Hematopoietic multipotent progenitor cell (in vitro differentiated cells): ENCODE results near the gene A1CF. TPM values are rescaled to one million over a fixed set of nuclear protein-coding genes. Genes with fewer than 3 reads are reported as not detected.

Source experiments
- DNase-seq, 3 donors: peaks; one replicate each; pipeline ENCODE4 v3.0.0-alpha.2; 2011 to 2015; ENCODE audit warnings: low read depth in 2 of 3, low spot score in 2 of 3
- total RNA-seq: library from RNA; depleted of rRNA; stranded (reverse); fragments of >200 nt; gene quantifications from one replicate; pipeline ENCODE4 v1.2.3, GENCODE V29; 2012

A1CF gene
- total RNA-seq, 1 donor: not detected

DNA sequence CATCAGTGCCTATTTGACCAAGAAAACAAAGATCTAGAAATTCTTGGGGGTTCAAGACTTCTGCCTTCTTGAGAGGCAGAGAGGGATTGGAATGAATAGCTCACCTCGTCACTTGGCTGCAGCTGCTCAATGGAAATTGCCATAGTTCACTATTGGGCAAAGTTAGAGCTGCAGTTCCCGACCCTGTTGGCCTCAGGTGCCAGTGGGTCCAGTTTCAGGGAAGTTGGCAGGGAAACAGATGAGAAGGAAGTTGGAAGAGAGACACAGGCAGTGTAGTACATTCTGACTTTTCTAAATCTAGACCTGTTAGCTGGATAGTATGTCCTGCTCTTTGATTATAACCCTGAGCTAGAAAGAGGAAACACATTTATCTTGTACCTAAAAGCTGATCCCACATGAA, 19.1 kb downstream of the A1CF start:
- DNase-seq: no peak

DNA sequence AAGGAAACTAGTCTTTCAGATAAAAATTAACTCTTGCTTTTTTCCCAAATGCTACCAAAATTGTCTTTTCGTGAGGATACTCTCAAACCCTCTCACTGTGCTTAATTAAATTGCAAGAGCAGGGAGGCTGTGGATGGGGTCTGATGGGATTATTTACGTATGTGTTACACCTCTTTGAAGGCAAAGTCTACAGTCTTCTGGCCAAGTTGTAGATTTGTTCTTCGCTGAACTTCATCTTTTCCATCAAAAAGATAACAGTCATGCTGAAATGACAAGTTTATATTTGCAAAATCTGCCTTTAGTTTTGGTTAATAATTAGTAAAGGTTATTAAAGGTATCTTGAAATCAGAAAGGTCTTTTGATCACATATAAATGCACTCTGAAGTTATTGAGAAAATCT, 22.7 kb downstream of the A1CF start:
- no peak for DNase-seq

DNA sequence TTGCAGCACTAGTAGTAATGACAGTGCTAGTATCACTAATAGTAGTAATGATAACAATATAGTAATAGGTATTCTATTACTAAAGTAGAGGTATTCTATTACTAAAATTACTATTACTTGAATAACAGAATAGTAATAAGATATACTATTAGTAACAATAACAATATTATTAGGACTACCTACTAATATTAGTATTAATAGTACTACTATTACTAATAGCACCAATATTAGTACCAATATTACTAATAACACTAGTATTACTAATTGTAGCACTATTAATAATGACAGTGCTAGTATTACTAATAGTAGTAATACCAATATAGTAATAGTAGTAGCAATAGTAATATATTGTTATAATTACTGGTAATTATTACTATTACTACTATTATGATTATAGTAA, 24.1 kb downstream of the A1CF start:
- no peak for DNase-seq

DNA sequence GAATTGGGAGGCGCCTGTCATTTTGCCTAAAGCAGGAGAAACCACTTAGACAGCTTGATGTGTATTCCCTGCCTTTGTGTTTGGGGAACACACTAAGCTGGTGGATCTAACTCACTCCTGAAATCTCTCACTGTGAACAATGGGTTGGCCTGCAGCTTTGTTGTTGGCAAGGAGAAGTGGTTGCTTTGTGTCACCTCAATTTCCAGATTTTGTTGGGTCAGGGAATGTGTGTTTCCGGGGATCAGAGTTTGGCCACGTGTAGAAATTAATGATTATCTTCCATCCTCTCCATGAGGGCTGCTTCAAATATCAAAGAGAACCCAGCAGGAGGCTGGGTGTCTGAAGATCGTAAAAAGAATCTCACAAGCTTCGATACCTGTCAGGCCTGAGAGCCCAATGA, 27.8 kb downstream of the A1CF start:
- no peak for DNase-seq

DNA sequence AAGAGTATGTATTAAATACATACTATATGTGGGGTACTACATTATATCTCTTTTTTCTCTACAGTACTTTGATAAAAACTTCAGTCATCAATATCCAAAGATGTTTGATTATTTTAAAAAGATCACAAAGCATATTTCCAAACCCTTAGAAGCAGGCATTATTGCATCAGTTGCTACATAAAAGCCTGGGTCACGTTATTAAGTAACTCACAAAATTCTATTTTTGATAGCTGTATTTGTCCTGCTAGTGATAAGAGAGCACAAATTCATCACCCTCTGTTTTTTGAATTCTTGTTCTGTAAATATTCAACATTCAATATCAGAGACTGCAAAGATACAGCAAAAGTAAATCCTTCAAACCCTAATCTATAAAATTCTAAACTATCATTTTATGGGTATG, 30.0 kb downstream of the A1CF start:
- no peak for DNase-seq

DNA sequence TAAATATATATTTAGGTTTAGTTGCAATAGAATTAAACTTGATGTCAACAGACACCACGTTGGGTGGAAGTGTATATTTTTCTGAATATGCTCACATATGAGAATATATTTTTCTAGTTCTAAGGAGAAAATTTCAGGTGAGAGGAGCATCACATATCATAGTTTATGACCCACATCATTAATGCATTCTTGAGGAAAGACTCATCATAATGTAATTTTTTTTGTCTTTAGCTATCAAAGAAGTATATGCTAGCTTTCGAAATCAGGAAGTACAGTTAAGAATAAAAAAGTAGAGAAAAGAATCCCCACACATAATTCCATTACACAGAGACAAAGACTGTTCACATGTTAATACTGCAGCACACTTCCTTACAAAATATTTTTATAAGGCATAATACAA, 30.4 kb downstream of the A1CF start:
- DNase-seq: no peak

DNA sequence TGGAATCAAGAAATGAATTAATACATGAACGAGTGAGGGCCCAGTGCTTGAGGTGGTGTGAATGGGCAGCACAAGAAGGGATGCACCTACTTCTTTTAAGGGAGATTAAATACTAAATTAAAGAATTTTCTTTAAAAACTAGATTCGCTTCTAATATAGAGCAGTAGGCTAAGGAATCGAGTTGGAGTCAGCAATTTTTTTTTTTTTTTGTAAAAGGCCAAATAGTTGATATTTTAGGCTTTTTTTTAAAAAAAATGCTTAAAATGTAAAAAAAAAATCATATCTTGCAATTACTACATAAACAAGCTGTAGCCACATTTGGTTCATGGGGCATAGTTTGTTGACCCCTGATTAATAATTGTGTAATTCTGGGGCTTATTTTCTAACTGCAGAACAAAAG, 31.9 kb downstream of the A1CF start:
- no peak for DNase-seq

DNA sequence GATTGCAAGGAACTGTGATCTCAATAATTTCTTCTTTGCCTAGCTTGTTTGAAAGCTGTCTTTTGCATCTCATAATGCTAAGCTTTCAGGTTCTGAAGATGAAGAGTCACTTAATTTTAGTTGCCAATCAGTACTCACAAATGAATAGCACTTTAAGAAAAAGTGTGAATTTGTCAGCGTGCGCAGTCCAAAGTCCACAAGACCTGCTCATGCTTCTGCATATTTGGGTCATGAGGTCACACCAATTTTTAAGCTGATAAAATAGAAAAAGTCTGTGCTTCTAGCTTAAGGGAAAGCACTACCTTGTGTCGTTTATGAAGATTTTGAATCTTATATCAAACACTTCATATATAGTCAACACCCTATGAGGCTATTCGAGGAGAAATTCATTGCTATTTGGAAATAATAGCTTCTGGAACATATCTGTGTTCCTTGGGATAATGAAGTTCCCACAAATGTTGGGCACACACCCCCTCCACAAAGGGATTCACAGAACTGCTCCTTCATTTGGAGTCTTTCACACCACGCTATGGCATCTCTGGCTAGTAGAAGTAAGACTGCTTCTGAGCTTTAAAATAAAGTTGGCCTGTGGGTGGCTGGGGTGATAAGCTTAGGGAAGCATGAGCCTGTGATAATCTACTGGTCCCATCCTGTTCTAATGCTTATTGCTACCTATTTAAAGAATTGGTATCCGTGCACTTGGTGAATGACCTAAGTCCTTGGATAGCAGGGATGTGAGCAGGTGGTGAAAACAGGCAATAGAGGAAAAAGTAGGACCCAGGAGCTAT, 33.3 kb downstream of the A1CF start:
- DNase-seq: no peak

DNA sequence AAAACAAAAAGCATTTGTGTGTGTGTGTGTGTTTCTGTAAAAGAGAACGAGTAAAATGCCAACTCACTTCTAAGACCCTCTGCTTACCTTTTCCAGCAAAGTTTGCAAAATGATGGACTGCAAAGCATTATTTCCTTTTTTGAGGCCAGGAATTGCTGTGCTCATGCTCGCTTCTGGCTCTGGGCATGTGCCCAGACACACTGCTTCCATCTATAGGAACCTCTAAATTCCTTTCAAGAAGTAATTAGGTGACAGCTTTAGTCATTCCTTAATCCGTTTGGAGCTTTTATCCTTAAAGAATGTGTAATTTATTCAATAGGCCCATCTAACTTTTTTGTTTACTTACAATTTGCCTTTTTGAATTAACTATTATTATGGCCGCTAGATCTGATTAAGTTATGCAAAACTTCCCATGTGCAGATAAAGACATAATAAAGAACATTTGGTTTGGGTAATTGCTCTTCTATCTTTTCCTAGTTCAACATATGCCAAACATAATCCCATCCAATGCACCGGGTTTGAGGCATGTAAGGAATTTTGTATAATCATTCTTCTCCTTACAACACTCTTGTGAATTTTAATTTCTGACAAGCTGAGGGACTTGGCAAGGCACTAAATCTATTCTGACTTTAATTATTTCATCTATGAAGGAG, 34.7 kb downstream of the A1CF start:
- no peak for DNase-seq

DNA sequence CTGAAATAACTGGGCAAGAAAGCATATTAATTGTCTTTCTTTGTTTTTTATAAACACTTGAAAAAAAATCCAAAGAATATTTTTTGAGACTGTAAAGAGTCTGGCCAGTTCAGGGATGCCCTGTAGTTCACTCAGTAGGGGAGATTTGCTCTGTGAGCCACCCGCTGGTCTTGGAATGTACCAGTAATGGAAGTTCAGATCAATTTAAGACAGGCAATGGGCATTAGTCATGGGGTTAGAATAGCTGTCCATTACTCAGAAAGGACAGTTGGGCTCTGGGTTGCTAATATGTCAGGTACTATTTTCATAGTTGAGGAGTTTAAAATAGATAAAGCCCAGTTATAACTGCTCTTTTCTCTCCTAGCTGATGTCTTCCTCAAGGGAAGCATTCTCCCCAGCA, 38.7 kb downstream of the A1CF start:
- no peak for DNase-seq

DNA sequence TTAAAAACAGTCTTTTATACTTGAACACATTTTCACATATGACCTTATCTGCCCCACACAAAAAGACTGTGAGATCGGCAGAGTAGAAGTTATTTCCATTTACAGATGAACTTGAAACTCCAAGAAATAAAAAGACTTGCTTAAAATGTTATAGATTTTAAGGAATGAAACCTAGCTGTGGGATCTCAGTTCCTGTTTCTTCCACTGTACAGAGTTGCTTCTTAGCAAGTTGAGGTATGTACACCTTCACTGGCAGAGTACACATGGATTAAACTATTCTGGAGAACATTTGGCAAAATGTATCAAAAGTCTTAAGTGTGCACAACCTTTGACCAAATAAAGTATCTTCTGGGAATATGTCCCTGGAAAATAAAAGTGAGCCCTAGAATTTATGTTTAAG, 48.3 kb downstream of the A1CF start:
- DNase-seq: no peak

DNA sequence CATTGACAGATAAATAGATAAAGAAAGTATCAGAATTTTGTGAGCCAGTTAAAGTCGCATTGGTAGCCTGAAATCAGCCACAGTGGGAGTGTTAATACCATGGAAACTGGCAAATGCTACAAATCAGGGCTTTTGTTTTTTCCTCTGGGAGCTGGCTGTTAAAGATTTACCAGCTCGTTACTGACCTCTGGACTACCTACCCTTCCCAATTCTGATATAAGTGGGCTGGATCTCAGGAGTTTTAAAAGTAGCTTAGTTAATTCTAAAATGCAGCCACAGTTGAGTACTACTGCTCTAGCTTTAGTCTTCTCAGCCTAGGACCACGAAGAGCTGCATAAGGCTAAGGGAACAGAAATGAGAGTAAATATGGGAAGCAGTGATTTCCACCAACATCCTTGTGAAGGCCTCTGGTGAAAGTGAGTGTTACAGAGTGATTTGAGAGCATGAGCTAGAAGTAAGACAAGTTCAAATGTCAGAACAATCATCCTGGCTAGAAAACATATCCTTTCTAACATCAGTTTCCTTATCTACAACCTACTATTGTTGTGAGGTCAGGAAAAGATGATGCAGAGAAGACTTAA, 53.2 kb downstream of the A1CF start:
- DNase-seq: no peak

DNA sequence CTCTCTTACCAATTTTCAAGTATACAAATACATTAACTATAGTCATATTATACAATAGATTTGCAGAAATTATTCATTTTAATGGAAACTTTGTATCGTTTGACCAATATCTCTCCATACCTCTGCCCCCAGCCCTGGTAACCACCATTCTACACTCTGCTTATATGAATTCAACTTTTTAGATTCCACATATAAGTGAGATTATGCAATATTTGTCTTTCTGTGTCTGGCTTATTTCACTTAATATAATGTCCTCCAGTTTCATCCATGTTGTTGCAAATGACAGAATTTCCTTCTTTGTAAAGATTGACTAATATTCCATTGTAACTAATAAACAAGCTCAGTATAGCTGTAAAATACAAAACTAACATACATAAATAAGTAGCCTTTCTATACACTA, 55.4 kb downstream of the A1CF start:
- no peak for DNase-seq

DNA sequence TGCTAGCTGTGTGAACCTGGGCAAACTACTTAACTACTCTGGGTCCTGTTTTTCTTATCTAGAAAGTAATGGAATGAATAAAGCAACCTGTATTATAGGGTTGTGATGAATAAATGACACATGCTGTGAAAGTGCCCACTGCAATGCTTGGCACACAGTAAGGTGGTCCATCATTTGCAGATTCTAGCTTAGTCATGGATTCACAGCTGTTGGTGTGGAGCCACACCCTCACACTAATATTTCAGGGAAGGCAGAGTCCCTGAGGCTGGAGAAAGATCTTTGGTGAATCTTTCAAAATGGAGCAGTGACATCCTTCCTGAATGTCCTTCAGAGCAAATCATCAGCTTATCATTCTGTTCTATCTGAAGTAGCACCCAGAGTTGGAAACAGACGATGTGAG, 60.6 kb downstream of the A1CF start:
- DNase-seq: no peak

DNA sequence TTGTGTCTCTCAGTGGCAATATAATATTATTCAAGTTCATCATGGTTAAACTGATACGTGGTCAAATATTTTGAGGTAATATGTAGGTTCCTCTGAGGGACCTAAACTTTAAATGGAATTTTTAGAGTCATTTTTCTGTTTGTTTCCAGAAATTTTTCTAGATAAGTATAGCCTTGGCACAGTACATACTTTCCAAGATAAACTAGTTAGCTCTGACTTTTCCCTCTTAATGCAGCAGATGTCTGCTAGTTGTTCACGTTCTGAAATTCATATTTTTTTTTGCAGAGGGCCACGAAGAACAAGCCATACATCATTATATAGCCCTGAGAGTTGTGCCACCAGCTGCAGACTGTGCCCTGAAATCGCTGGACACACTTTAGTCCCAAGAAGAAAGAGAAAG, 61.6 kb downstream of the A1CF start:
- no peak for DNase-seq

DNA sequence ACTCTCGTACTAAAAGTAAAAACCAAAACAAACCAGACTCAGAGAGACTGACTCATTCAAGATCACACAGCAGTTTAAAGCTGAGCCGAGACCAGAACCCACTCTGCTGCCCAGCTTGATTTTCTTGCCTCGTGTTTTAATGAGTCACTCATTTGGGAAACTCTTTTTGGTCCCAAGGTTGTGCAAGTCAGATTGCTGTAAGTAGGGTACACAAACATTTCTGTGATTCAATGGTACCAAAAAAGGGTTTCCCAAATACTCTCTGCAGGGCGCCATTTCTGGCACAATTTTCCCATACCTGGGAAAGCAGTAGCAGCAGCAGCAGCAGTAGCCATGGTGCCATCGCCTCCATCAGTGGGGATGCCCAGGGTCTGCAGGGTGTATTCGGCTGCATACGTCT, 75.8 kb downstream of the A1CF start:
- no peak for DNase-seq

DNA sequence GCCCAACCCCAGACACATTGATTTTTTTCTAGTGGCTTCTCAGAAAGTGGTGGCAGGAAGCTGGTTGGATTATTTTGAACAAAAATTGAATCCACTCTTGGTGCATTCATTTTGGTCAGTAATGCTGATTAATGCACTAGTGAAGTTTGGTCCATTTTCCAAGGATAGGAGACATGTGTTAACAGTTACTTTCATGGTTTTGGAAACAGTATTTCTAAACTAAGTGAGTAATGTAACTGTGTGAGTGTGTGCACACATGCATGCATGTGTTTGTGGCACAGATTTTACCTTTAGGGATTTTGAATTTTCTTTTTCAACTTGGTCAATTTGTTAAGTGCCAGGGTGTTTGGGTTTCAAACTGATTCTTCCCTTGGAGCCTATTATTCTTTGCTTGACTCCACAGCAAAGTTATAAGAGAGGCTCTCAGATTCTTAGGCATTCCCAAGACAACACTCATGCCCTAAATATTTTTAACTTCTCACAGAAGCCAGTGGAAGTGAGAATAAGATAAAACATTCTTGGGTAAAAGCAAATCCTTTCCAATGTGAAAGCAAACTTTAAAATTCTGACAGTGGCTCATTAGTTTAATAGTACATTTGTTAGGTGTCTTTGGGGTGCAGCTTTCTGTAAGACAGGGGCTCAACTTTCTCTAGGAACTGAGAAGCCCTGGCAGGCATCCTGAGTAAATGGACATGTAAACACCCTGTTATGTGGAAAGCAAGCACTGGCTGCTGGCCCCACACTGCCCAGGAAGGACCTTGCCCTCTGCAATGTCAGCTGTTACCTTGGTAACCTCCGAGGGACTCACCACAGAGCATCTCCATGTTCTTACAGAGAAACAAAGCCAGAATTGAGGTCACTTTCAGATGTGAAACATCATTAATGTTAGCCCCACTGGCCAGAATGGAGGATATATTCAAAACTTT, 77.3 kb downstream of the A1CF start:
- DNase-seq: no peak

DNA sequence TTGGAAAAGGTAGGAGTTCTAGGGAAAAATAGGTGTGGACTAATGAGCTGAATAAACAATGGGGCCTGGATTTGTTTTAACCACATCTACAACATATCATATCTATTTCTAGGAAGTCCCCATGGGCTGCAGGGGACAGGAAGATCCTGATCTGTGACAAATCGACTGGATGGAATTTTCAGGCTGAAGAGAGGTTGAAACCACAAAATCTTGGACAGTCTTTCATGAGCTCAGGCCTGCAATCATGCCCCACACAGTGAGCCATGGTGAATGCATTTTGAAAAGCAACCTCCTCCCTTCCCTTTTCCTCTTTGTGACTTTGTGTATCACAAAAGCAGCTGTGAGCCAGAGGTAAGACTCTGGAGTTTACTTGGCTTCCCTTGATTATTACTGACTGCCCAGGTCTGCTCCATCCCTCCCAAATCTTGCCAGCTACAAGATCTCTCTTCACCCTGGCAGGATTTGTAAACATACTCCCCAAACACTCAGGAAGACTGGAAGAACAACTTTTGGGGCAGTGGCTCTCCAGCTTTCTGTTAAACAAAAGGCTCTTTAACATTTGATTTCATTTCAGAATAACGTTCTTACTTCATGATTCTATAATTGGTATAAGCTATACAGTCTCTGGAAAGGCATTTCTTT, 79.3 kb downstream of the A1CF start:
- DNase-seq: no peak

DNA sequence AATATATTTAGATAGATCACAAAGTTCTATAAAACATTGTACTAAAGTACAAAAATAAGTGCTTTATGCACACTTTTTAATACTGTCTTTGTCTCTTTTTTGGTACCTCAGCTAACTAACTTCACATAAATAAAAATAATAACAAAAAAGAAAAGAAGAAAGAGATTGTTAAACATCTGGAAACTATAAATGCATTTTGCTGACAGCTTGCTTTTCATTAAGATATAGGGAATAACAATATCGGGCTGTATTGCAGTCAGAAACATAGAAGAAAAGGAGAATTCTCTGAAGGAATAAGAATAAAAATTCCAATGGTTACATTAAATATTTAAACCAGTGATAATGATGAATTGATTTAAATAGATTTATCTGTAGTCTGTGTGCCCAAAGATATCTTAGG, 85.8 kb downstream of the A1CF start:
- no peak for DNase-seq

DNA sequence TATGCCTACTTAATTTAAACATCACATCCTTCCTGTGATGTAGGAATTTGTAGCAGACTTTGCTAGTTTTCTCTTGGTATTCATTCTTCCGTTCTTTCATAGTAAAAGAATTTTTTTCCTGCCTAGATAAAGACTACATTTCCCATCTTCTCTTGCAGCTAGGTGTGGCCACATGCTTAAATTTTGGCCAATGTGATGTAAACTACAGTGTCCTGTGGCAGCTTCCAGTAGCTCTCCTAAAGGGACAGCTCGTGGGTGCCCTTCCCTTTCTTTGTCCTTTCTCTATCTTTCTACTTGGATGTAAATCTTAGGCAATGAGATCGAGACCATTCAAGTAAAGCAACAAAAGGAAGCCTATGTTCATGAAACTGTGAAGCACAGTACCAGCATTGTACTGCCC, 87.1 kb downstream of the A1CF start:
- DNase-seq: no peak

DNA sequence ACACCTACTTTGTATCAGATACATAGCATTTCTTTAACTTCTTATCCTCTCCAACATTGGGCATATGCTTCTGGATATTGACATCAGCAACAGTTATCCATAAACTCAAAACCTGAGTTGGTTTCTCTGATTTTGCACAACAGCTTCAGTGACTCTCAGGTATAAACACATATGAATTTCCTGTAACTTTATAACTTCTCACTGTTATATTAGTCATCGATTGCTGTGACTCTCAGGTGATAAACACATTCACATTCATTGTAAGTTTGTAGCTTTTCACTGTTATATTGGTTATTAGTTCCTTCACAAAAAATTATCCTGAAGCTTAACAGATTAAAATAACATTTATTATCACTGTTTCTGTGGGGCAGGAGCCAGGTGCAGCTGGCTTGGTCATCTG, 88.7 kb downstream of the A1CF start:
- no peak for DNase-seq
